Measurements from ENCODE around the gene CENPB. TPM values are rescaled to one million over a fixed set of nuclear protein-coding genes. Genes with fewer than 3 reads are reported as not detected.

Gene CENPB
- polyA plus RNA-seq, 1 donor (not counting 4 experiments of a cell fraction or from before 2014, with no cell fraction given), result 18.1 TPM

GRCh38 chr20:3814928-3815495 lies 28.5 kb upstream of the CENPB start:
- Histone ChIP-seq H3K9me1 (ENCODE audit: control insufficient read depth, extremely low read depth, insufficient read depth, low read length) (no peaks in the 10 kb centered on the region), H2AFZ (ENCODE audit: control insufficient read depth, low read length) (no peak overlapping the region), H3K27me3 (ENCODE audit: control insufficient read depth, extremely low read depth, insufficient read depth, low read length) (no peaks in the 10 kb centered on the region), H3K27ac (ENCODE audit: control insufficient read depth, insufficient read depth, low read length) (no peak overlapping the region), H3K79me2 (ENCODE audit: control insufficient read depth, insufficient read depth, low read length) (no peaks in the 10 kb centered on the region), H3K9ac (ENCODE audit: control insufficient read depth, extremely low read depth, insufficient read depth, low read length) (no peak overlapping the region), H3K9me3 (ENCODE audit: control insufficient read depth, low read depth, low read length) (no peaks in the 10 kb centered on the region), H4K20me1 (ENCODE audit: control insufficient read depth, extremely low read depth, insufficient read depth, low read length) (no peaks in the 10 kb centered on the region), H3K4me2 (ENCODE audit: control insufficient read depth, extremely low read depth, insufficient read depth, low read depth, low read length) (no peak overlapping the region), H3K4me3 (ENCODE audit: control insufficient read depth in 2 of 3, extremely low read depth in 1 of 3, insufficient read depth in 2 of 3, low read depth in 1 of 3, low read length in 3 of 3) (no peak overlapping the region), H3K4me1 (ENCODE audit: control insufficient read depth, extremely low read depth, insufficient read depth, low read length) (peaks cover 42% of the 10 kb centered on the region), H3K36me3 (ENCODE audit: control insufficient read depth in 2 of 2, extremely low read depth in 1 of 2, insufficient read depth in 2 of 2, low read length in 2 of 2) (no peaks in the 10 kb centered on the region)
- TF ChIP-seq EZH2 (IDR thresholded peaks at IDR 0.05; ENCODE audit: low read length), result no peak
- TF ChIP-seq CTCF (optimal IDR thresholded peaks at IDR 0.05 in 1 of 3, IDR thresholded peaks at IDR 0.05 in 1 of 3, conservative IDR thresholded peaks at IDR 0.05 in 1 of 3; ENCODE audit: extremely low read depth in 1 of 3, insufficient read depth in 2 of 3, low read length in 3 of 3), result no peak
- DNase-seq (ENCODE audit: low read depth, low spot score), result no peak
- FAIRE-seq, result no peak
- dilution Hi-C loops (cut with MboI; ENCODE audit: extremely low pct_ligation_motif_present, low sequenced_read_pairs), result no loop called here

- Histone ChIP-seq H3K4me3 (ENCODE audit: control insufficient read depth in 2 of 3, extremely low read depth in 1 of 3, insufficient read depth in 2 of 3, low read depth in 1 of 3, low read length in 3 of 3) (no peak overlapping the region), H3K27me3 (ENCODE audit: control insufficient read depth, extremely low read depth, insufficient read depth, low read length) (no peaks in the 10 kb centered on the region), H3K36me3 (ENCODE audit: control insufficient read depth in 2 of 2, extremely low read depth in 1 of 2, insufficient read depth in 2 of 2, low read length in 2 of 2) (no peaks in the 10 kb centered on the region), H3K4me2 (ENCODE audit: control insufficient read depth, extremely low read depth, insufficient read depth, low read depth, low read length) (no peak overlapping the region), H3K27ac (ENCODE audit: control insufficient read depth, insufficient read depth, low read length) (no peak overlapping the region), H3K79me2 (ENCODE audit: control insufficient read depth, insufficient read depth, low read length) (no peaks in the 10 kb centered on the region), H3K9ac (ENCODE audit: control insufficient read depth, extremely low read depth, insufficient read depth, low read length) (no peak overlapping the region), H3K9me3 (ENCODE audit: control insufficient read depth, low read depth, low read length) (no peaks in the 10 kb centered on the region), H4K20me1 (ENCODE audit: control insufficient read depth, extremely low read depth, insufficient read depth, low read length) (no peaks in the 10 kb centered on the region), H3K4me1 (ENCODE audit: control insufficient read depth, extremely low read depth, insufficient read depth, low read length) (peaks cover 36% of the 10 kb centered on the region), H2AFZ (ENCODE audit: control insufficient read depth, low read length) (no peak overlapping the region), H3K9me1 (ENCODE audit: control insufficient read depth, extremely low read depth, insufficient read depth, low read length) (no peaks in the 10 kb centered on the region)
- no peak for FAIRE-seq
- no peak for DNase-seq (ENCODE audit: low read depth, low spot score)
- TF ChIP-seq EZH2 (IDR thresholded peaks at IDR 0.05; ENCODE audit: low read length), result no peak
- TF ChIP-seq CTCF (optimal IDR thresholded peaks at IDR 0.05 in 1 of 3, IDR thresholded peaks at IDR 0.05 in 1 of 3, conservative IDR thresholded peaks at IDR 0.05 in 1 of 3; ENCODE audit: extremely low read depth in 1 of 3, insufficient read depth in 2 of 3, low read length in 3 of 3), result no peak
- dilution Hi-C loops (cut with MboI; ENCODE audit: extremely low pct_ligation_motif_present, low sequenced_read_pairs), result no loop called here
Measured at GRCh38 chr20:3813848-3814581, 27.5 kb upstream of the CENPB start.

Measured in keratinocyte (primary cell).